Gastrocnemius medialis (tissue), 4 donors: ENCODE measurements around the gene KIF12.

Experiments
- POLR2A ChIP-seq, 2 donors: fragments of 450-650 bp; IDR thresholded peaks; one replicate each; pipeline ENCODE4 v1.6.1; 2017; ENCODE audit warnings: antibody characterized with exemption in 2 of 2, mild to moderate bottlenecking in 2 of 2, moderate library complexity in 2 of 2
- TF ChIP-seq, protein P1 (sequence below), 5 experiments: fragments of 450-650 bp in 3 of 5; fragments of 200-600 bp in 2 of 5; sonication (generic) in 2 of 5; IDR thresholded peaks in 4 of 5; conservative IDR thresholded peaks in 1 of 5; 1 replicate in 4 of 5; 2 replicates in 1 of 5; pipeline ENCODE4 v1.5.1; 2016 to 2019; ENCODE audit warnings: antibody characterized with exemption in 5 of 5, mild to moderate bottlenecking in 3 of 5, moderate library complexity in 3 of 5

GRCh38 chr9:114080773-114081440 is 18.2 kb downstream of the KIF12 start:
- TF ChIP-seq, protein P1, sequence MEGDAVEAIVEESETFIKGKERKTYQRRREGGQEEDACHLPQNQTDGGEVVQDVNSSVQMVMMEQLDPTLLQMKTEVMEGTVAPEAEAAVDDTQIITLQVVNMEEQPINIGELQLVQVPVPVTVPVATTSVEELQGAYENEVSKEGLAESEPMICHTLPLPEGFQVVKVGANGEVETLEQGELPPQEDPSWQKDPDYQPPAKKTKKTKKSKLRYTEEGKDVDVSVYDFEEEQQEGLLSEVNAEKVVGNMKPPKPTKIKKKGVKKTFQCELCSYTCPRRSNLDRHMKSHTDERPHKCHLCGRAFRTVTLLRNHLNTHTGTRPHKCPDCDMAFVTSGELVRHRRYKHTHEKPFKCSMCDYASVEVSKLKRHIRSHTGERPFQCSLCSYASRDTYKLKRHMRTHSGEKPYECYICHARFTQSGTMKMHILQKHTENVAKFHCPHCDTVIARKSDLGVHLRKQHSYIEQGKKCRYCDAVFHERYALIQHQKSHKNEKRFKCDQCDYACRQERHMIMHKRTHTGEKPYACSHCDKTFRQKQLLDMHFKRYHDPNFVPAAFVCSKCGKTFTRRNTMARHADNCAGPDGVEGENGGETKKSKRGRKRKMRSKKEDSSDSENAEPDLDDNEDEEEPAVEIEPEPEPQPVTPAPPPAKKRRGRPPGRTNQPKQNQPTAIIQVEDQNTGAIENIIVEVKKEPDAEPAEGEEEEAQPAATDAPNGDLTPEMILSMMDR (IDR thresholded peaks at IDR 0.05 in 4 of 5, conservative IDR thresholded peaks at IDR 0.05 in 1 of 5), result no peak
- no peak for TF ChIP-seq POLR2A (IDR thresholded peaks at IDR 0.05)
